ENCODE measurements around the gene HLA-DRB1.
"Not testable (repeated sequence)": the region's sequence is repeated elsewhere in the genome, so short reads cannot be mapped to it uniquely, and the experiment has no call there.

HLA-DRB1 gene

GRCh38 chr6:32589596-32590449, at the start of gene HLA-DRB1:
TSS of gene HLA-DRB1 (minus strand) at chr6:32589848. CDS start at chr6:32589742, 106 bp downstream.
- no peak for DNase-seq (ENCODE audit: low spot score)

GRCh38 chr6:32638532-32639219, 49.0 kb upstream of the HLA-DRB1 start:
- no peak for DNase-seq (ENCODE audit: low spot score)

- DNase-seq (ENCODE audit: low spot score) = no peak
Observed at GRCh38 chr6:32637883-32638282, 48.2 kb upstream of the HLA-DRB1 start.

- no peak for DNase-seq (ENCODE audit: low spot score)
Observed at GRCh38 chr6:32637219-32637880, 47.7 kb upstream of the HLA-DRB1 start, which contains the start of gene HLA-DQA1. TSS of gene HLA-DQA1 (plus strand) at chr6:32637406. CDS start at chr6:32637459, 53 bp downstream.

- DNase-seq (ENCODE audit: low spot score) = no peak
Observed at GRCh38 chr6:32635526-32636123, 46.0 kb upstream of the HLA-DRB1 start.

GRCh38 chr6:32629793-32630192, 40.1 kb upstream of the HLA-DRB1 start:
- not testable (repeated sequence) for DNase-seq (ENCODE audit: low spot score)

- DNase-seq (ENCODE audit: low spot score) = no peak
Observed at GRCh38 chr6:32627831-32628230, 38.2 kb upstream of the HLA-DRB1 start.

- DNase-seq (ENCODE audit: low spot score) = no peak
Observed at GRCh38 chr6:32627249-32627648, 37.6 kb upstream of the HLA-DRB1 start.

GRCh38 chr6:32625137-32625536, 35.5 kb upstream of the HLA-DRB1 start:
- no peak for DNase-seq (ENCODE audit: low spot score)

GRCh38 chr6:32624565-32624964, 34.9 kb upstream of the HLA-DRB1 start:
- no peak for DNase-seq (ENCODE audit: low spot score)

GRCh38 chr6:32623693-32624092, 34.0 kb upstream of the HLA-DRB1 start:
- no peak for DNase-seq (ENCODE audit: low spot score)

GRCh38 chr6:32622545-32623401, 33.1 kb upstream of the HLA-DRB1 start:
- no peak for DNase-seq (ENCODE audit: low spot score)

GRCh38 chr6:32621372-32621771, 31.7 kb upstream of the HLA-DRB1 start:
- DNase-seq (ENCODE audit: low spot score) = no peak

- no peak for DNase-seq (ENCODE audit: low spot score)
Observed at GRCh38 chr6:32617751-32618150, 28.1 kb upstream of the HLA-DRB1 start.

- no peak for DNase-seq (ENCODE audit: low spot score)
Observed at GRCh38 chr6:32615885-32616532, 26.4 kb upstream of the HLA-DRB1 start.

GRCh38 chr6:32614366-32615081, 24.9 kb upstream of the HLA-DRB1 start:
- no peak for DNase-seq (ENCODE audit: low spot score)

- DNase-seq (ENCODE audit: low spot score) = peak; percentile 45
Observed at GRCh38 chr6:32613475-32613874, 23.8 kb upstream of the HLA-DRB1 start.

- no peak for DNase-seq (ENCODE audit: low spot score)
Observed at GRCh38 chr6:32610682-32611296, 21.1 kb upstream of the HLA-DRB1 start.

Measured in kidney capillary endothelial cell (primary cell).